ENCODE data around the gene XYLT2.
"Not testable (repeated sequence)": the region's sequence is repeated elsewhere in the genome, so short reads cannot be mapped to it uniquely, and the experiment has no call there.

XYLT2 gene

DNA sequence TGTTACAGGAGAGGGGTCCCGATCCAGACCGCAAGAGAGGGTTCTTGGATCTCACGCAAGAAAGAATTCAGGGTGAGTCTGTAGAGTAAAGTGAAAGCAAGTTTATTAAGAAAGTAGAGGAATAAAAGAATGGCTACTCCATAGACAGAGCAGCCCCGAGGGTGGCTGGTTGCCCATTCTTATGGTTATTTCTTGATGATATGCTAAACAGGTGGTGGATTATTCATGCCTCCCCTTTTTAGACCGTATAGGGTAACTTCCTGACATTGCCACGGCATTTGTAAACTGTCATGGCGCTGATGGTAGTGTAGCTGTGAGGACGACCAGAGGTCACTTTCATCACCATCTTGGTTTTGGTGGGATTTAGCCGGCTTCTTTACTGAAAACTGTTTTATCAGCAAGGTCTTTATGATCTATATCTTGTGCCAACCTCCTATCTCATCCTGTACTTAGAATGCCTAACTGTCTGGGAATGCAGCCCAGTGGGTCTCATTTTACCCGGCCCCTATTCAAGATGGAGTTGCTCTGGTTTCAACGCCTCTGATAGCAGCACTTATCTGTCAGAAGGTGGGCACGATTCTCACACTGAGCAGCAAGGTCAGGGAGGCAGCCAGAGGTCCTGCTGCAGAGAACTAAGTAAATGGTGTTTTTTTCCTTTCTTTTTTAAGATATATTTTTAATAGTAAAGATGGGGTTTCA is 26.5 kb upstream of the XYLT2 start:
- no peak for DNase-seq (ENCODE audit: low read depth)

DNA sequence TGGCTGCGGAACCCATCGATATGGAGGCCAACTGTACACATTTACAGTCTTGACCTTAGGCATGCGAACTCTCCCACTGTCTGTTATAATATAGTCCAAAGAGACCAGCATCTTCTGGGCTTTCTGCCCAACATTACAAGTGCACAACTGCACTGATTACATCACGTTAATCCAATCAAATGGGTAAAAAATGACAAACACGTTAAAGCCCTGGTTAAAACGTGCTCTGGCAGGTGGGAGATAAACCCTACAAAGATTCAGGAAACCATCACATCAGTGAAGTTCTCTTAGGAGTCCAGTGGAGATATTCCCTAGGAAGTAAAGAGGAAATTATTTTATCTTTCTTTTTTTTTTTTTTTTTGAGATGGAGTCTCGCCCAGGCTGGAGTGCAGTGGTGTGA is 23.7 kb upstream of the XYLT2 start:
- no peak for DNase-seq (ENCODE audit: low read depth)

DNA sequence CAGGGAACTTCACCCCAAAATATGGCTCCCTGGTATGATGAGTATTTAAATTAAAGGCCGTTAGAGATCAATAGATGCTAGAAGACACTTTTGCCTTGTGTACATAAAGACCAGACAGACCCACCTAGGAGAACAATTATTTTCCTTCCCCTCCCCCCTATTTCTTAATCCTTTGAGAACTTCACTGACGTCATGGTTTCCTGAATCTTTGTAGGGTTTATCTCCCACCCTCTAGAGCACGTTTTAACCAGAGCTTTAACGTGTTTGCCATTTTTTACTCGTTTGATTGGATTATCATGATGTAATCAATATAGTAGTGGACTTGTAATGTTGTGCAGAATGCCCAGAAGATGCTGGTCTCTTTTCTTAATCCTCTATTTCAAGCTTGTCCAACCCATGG is 22.9 kb upstream of the XYLT2 start:
- no peak for DNase-seq (ENCODE audit: low read depth)

DNA sequence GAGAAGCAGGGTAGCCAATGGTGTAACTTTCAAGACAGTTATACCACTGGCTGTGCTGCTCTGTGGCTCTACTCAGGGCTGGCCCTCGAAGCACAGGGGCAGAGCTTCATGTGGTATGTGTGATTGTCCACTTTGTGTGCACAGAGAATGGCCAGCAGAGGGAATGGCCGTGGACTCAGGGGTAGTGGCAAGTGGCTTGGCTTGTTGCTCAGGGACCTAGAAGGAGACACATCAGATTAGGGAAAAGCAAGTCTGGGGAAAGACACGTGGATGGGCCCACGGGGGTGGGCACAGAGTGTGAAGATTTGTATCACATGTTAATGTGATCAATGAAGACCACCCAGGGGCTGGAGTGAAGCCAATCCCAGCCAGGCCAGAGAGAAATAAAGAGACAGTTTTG is 20.0 kb upstream of the XYLT2 start:
- no peak for DNase-seq (ENCODE audit: low read depth)

DNA sequence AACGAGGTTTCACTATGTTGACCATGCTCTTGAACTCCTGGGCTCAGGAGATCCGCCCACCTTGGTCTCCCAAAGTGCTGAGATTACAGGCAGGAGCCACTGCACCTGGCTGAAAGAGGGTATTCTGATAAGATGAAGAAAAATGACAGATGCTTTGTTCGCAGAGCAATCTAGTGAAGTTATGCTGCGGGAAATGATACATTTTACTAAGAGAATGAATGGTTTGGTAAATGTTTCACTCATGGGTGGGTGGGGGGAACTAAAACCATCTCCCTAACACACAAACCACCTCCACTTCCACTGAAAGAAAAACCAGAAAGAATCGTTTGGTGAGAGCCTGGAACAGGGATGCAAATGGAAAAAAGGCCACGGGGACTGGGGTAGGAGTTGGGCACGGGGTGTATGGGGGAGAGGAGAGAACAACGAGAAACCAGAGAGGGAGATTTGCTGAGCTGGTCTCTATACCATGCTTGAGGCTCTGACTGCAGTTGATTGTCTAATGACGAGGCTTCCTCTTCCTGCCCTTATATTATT is 19.0 kb upstream of the XYLT2 start:
- DNase-seq (ENCODE audit: low read depth): no peak

DNA sequence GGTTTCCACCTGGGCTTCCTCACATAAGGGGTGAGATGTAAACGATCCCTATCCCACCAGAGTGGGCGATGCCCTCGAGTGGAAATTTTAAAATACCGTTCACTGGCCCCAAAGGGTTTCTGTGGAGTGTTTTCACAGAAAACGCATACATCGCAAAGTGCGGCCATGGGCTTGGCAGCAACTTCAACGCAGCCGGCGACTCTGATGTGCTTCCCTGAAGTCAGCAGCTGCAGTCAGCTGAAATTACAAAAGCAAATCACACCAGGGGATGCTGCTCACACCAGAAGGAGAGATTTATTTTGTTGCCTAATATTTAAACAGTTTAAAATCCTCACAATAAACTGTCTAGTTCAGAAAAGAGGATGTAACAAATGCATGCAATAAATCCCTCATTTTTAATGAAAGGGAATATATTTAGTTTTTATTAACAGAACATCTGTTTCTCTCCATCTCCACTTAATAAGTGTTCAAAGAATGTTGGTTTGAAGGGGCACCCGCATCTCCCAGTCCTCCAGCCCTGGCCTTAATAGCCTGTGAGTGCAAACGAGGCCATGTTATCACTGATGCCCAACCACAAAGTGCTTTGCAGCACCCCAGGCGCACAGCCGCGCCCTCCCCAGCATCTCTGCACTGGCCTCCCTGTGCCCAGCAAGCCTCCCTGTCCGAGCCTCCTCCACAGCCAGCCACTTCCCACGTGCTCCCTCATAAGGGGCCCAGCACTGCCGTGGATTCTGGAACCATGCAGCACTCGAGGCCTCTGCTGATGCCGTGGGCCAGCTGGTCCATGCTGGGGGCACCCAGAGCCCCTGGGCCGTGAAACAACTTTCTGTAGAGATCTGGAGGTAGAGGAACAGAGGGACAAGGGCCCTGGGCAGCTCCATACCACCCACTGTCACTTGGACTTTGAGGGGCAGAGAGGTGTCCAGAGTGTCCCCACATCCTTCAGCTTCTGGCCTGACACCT is 17.3 kb upstream of the XYLT2 start:
- no peak for DNase-seq (ENCODE audit: low read depth)

DNA sequence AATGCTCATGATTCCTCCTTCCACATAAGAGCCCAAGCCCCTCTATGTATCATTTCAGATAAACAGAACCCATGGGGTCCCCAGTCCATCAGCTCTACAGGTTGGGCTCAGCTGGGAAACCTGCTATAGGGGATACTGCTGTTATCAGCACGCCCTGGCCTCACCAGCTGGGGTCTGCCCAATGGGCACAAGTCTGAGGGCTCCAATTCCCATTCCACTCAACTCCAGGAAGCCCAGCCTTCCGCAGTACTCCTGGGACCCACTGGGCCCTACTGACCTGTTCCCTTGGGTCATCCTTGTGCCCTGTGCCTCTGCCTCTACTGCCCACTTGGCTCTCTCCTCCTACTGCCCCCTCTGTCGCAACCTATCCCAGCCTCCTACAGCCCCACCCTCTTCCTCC is 16.2 kb upstream of the XYLT2 start:
- DNase-seq (ENCODE audit: low read depth): no peak

DNA sequence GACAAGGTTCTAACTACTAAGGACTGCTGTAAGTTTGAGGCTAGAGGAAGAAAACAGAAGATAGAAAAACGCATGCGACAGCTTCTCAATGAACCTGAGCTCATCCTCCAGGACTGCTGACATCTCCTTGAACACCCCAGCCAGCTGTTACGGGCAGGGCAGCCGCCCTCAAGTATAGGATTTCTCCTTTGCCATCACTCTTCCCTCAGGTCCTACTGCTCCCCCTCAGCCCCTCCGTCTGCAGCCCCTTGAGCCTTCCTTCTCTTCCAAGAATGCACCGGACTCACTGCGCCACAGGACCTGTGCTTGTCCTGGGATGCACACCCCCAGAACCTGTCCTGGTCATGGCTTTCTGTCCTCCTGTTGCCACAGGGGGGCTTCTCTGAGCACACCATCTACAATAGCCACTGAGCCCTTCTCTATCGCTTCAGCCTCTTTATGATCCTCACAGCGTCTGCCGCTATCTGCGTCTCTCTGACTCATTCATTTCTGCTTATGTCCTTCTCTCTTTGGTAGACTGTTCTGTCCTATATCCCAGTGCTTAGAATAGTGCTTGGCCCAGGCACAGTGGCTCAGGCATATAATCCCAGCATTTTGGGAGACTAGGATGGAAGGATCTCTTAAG is 15.7 kb upstream of the XYLT2 start:
- DNase-seq (ENCODE audit: low read depth): no peak

DNA sequence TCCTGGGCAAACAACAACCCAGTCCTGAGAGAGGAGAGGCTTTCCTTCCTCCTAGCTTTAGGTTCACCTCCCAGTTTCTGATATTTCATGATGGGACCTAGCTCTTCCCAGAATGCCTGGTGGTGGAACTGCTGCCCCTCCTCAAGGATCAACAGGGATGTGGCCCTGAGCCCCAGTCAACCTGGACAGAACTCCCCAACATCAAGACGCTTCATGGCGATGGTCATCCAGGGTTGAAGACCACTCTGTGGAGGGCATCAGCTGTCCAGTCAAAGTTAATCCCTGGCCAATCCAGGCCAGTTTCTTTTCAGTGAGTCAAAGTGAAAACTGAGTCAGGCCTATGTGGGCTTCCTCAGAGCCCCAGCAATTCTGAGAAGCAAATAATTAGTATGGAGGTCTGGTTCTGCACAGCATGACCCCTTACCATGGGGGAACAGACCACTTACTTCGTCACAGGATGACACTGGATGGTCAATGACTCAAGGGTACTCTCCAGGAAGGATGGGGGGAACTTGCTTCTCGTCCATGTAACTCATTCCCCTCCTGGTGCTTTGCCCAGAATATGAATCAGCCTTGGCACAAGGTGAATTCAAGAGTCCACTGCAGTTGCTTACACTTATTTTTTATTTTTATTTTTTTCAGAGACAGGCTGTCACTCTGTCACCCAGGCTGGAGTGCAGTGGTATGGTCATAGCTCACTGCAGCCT is 14.7 kb upstream of the XYLT2 start:
- DNase-seq (ENCODE audit: low read depth): no peak

DNA sequence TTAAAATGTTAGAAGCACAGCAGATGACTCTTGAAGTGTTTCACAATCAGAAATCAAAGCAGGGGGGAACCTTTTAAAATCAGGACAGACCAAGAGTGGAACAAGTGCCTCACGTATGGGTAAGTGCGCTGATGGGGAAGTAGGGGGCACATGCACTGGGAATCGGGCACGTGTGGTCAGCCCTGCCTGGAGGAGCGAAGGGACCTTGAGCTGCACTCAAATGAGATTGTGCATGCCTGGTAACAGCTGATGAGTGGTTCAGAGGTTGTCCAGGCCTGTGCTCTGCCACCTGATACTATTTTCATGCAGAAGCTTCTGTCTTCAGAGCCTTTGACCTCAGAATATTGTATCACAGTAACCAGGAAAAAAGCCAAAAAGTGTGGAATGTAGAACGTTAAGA is 13.7 kb upstream of the XYLT2 start:
- no peak for DNase-seq (ENCODE audit: low read depth)

DNA sequence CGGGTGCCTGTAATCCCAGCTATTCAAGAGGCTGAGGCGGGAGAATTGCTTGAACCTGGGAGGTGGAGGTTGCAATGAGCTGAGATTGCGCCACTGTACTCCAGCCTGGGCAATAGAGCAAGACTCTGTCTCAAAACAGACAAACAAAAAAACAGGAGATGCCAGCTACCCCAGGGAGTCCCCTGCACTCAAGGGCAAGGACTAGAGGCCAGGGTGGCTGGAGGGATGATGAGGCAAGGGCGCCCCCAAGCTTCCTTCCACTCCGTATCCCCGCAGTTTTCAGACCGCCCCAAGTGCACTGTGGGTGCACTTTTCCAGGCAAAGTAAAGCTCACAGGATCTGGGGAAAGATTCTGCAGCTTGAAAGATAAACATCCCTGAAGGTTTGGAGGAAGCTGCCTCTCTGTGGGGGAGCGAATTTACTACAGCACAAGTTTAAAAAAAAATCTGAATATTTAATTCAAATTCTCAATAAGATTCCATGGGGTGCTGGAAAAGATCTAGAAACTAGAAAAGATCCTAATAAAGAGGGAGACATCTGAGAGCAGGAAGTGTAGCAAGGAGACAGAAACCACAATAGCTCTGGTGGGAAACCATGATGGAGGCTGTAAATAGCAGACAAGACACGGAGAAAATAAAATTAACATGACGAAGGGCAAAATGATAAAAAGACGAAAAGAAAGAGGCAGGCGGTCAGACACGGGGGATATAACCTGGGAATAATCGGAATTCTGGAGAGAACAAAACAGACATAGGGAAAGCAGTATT is 12.5 kb upstream of the XYLT2 start:
- not testable (repeated sequence) for DNase-seq (ENCODE audit: low read depth)

DNA sequence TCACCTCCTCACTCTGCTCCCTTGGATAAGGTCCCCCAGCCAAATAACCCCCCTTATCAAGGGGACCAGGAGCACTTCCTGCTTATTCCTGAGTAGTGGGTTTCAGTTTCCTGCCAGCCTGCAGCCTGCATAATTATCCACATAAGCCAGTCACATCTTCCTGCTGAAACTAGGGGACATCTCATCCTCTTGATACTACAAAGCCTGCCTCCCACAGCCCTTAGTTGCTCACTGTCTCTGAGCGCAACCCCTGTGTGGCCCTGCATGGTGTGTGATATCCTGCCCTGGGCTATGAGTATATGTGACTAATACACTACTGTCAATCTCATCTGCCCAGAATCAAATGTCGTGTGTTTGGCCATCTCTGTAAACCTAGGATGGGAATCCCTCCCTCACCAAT is 8.0 kb upstream of the XYLT2 start:
- DNase-seq (ENCODE audit: low read depth): no peak

DNA sequence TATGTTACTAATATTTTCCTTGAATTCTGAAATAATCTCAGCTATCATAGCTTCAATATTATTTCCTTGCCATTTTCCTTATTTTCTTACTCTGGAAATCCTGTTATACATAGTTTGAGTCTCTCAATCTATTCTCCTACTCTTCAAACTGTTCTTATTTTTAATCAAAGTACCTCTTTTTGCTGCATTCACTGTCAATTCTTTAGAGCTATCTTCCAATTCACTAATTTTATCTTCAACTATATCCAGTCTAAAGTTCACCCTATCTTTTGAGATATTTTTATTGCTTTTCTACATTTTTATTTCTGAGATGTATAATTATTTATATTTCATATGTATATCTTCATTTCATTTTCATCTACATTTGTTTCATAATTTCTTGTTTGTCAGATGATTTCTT is 7.3 kb upstream of the XYLT2 start:
- DNase-seq (ENCODE audit: low read depth): no peak

DNA sequence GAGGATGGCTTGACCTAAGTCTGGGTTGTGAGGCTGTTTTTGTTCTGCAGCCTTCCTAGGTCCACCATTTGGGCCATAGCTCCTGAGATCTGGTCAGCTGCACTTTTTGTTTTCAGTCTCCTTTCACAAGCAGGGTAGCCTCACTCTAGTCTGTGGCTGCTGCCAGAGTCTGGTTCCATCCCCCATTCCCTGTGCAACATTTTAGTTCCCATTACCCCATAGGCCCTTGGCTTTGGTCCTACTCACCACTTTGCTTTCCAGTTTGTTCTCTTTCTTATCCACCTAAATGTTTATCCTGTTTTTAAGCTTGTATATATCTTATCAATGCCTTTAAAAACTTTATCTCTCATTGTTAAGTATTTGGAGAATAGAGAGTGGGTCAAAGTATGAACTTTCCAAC is 6.5 kb upstream of the XYLT2 start:
- no peak for DNase-seq (ENCODE audit: low read depth)

DNA sequence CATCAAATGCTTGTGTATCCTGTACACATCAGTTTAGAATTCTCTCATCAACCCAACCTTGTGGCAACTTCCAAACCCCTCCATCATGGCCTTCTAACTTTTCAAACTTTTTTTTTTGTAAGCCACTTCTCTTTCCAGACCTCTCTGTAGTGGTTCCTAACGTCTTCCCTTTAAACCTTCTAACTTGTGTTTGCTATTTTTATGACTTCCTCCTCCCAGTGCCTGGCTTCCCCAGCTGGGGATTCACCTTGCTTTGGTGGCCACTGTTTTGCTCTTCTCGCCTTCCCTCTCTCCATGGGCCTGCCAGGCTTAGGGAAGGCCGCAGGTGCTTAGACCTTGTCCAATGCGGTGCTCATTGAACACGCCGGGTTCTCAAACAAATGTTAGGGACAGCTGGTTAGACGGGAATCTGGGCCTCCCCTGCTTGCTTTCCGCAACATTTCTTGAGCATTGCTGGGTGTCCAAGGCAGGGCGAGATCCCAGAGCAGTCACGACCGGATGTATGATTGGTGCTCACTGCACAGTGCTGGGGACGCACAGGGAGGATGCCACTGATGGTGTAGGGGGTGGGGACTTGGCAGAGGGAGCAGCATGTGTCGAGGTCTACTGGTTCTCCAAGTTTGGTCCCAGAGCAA is 1.1 kb upstream of the XYLT2 start:
- no peak for DNase-seq (ENCODE audit: low read depth)

DNA sequence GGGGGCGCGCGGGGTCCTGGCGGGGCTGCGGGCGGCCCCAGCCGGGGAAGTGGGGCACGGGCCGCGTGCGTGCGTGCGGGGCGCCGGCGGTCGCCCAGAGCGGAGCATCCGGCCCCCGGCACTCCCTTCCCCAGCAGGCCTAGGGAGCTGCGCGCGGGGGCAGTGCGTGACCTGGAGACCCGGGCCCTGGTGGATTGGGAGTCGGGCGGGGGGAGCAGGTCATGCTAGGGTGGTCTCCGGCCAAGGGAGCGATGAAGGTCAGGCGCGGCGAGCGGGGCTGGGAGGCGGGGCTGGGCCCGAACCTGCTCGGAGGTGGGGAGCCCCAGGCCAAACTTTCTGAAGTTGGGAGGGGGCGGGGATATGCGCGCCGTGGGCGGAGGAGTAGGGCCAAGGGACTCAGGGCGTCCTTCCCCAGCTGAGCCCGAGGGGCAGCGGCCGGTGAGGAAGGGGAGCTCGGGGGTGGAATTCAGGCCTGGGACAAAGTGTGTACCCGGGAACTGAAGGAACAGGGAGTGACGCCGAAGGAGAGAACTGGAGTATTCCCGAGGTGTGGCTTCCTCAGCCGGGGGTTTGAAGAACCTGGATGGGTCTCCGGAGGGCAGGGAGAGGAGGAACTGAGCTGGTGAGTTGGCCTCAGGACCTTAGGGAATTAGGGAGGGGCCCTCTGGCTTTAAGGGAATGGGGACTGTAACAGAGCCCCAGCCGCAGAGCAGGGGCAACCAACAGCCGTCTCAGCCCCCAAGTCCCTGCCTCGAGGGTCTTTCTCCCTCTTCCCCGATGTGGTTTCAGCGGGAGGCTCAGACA is 589 bp downstream of the XYLT2 start:
- no peak for DNase-seq (ENCODE audit: low read depth)

DNA sequence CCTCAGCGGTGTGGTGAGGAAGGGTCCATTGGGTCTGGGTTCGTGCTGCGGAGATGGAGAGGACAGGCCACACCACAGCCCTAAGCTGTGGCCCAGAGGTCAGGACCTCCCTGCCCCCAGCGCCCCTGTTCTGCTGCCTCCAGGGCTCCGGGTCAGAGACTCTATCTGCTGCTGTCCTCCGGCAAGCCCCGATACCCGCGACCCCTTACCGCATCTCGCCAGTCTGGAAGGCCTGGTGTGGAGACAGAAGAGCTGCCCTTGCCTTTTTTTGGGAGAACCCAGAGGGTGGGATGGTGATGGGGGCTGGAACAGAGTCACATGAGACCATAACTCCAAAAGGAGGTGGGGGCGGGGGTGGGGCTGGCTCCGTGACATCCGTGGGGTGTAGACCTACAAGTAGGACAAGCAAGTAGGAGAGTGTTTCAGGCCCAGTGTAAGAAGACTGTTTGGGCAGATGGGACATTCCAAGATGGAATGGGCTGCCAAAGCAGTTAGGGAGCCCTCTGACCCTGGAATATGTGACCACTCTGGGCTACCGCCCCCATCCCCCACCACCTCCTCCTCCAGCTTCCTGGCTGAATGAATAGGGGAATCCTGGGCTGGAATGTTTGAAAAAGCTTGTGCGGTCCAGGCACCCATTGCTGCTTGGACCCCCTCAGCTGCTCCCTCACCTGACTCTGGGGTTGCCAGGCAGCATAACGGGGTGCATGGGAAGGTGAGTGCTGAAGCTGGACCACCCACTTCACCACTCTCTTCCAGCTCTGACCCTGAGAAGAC is 1.4 kb downstream of the XYLT2 start:
- DNase-seq (ENCODE audit: low read depth): no peak

DNA sequence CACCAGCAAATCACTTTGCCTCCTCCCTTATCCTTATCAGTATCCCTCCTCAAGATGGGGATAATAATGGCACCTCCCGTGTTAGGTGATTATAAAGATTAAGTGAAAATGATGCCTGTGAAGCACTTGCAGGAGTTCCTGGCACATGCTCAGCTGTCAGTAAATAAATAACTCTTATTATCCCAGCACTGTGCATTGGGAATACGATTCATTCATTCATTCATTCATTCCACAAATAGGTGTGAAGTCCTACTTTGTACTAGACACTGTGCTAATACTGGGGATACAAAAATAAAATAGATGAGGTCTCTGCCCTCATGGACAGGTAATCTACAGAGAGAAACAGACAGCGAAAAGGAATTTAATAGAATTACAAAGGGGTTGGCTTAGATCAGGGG is 2.0 kb downstream of the XYLT2 start:
- no peak for DNase-seq (ENCODE audit: low read depth)

DNA sequence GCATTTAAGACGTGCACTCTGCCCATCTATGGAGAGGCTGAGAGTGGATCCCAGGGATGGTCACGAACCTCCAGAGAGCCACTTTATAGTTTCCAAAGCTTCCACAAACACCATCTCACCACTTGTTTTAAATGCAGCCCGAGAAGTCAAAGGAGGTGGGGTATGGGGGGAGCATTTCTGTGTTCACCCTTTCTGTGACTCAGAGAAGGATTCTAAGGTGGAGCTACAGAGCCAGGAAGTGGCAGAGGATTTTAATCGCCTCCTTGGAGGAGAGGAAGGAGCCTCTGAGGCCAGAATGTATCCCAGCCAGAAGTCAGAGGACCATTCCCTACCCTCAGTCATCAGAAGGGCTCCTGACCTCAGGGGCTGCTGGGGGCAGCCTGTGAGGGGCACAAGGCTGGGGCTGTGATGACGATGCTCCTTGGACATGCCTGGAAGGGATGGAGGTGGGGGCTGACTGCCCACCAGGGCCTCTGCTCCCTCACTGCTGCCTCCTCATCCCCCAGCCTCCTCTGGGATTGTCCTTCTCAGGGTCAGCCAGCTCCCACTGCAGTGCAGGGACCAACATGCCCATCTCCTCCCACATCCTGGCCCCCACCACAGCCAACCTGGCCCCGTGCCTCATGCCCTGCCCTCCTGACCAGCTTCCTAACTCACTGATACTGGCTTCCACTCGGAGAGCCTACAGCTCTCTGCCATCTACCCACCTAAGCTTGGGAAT is 2.8 kb downstream of the XYLT2 start:
- no peak for DNase-seq (ENCODE audit: low read depth)

All from activated T-cell treated with anti-CD3 and anti-CD28 coated beads for 24 hours (primary cell).